ENCODE measurements around the gene GALNT14. TPM values are rescaled to one million over a fixed set of nuclear protein-coding genes. Genes with fewer than 3 reads are reported as not detected.

The GALNT14 gene
- total and polyA plus RNA-seq, 2 donors (not counting 1 experiment from before 2014, with no cell fraction given), result 3.1 to 6.2 TPM

GRCh38 chr2:31067259-31067658 is 71.0 kb downstream of the GALNT14 start:
- Histone ChIP-seq H3K27me3 (replicated peaks in 1 of 4; ENCODE audit: control extremely low read depth in 1 of 4, control insufficient read depth in 3 of 4, insufficient read depth in 4 of 4, low read length in 3 of 4) (no peaks in the 10 kb centered on the region), H3K36me3 (replicated peaks in 1 of 2; ENCODE audit: control extremely low read depth in 1 of 2, control insufficient read depth in 1 of 2, extremely low read depth in 1 of 2, insufficient read depth in 2 of 2, low read length in 1 of 2) (no peaks in the 10 kb centered on the region), H4K20me1 (ENCODE audit: control insufficient read depth, insufficient read depth, low read length, poor library complexity, severe bottlenecking) (no peaks in the 10 kb centered on the region), H3K4me1 (ENCODE audit: control insufficient read depth in 2 of 2, insufficient read depth in 2 of 2, low read length in 2 of 2) (no peaks in the 10 kb centered on the region), H3K9ac (ENCODE audit: low read length) (no peak overlapping the region), H3K27ac (ENCODE audit: low read length in 2 of 2) (no peak overlapping the region), H3K4me3 (ENCODE audit: control extremely low read depth in 1 of 5, extremely low read depth in 1 of 5, insufficient read depth in 1 of 5, low read depth in 2 of 5, low read length in 4 of 5) (no peak overlapping the region), H3K4me2 (replicated peaks; ENCODE audit: low read depth, low read length, poor library complexity, severe bottlenecking) (no peak overlapping the region), H2AFZ (ENCODE audit: insufficient read depth, low read depth, low read length, poor library complexity, severe bottlenecking) (no peak overlapping the region), H3K9me3 (ENCODE audit: control extremely low read depth in 1 of 3, control insufficient read depth in 2 of 3, insufficient read depth in 1 of 3, low read length in 2 of 3) (no peaks in the 10 kb centered on the region), H3K79me2 (ENCODE audit: control insufficient read depth, insufficient read depth, low read length) (no peaks in the 10 kb centered on the region)
- intact Hi-C loops (cut with micrococcal nuclease), result no loop called here
- ChIA-PET POLR2A (no interaction called here), CTCF (no interaction called here)
- no peak overlapping the region for H3K4me3 Mint-ChIP-seq
- TF ChIP-seq EZH2 (IDR thresholded peaks at IDR 0.05; ENCODE audit: borderline replicate concordance, insufficient read depth, low read depth, low read length, poor library complexity, severe bottlenecking) (no peak), CTCF (IDR thresholded peaks at IDR 0.05) (no peak)
- no peaks in the 10 kb centered on the region for H3K9me3 Mint-ChIP-seq (ENCODE audit: insufficient read depth)
- ATAC-seq (ENCODE audit: low read depth), result no peak
- no peaks in the 10 kb centered on the region for H3K27me3 Mint-ChIP-seq
- H3K27ac Mint-ChIP-seq, result no peak overlapping the region
- 96% methylated on average over 8 of the region's 8 CpGs for WGBS (ENCODE audit: insufficient coverage)
- H3K4me1 Mint-ChIP-seq, result no peaks in the 10 kb centered on the region
- DNase-seq, result no peak

GRCh38 chr2:31066551-31066950 is 71.7 kb downstream of the GALNT14 start:
- H3K4me1 Mint-ChIP-seq, result no peaks in the 10 kb centered on the region
- Histone ChIP-seq H3K4me1 (ENCODE audit: control insufficient read depth in 2 of 2, insufficient read depth in 2 of 2, low read length in 2 of 2) (no peaks in the 10 kb centered on the region), H3K79me2 (ENCODE audit: control insufficient read depth, insufficient read depth, low read length) (no peaks in the 10 kb centered on the region), H2AFZ (ENCODE audit: insufficient read depth, low read depth, low read length, poor library complexity, severe bottlenecking) (no peak overlapping the region), H3K9me3 (ENCODE audit: control extremely low read depth in 1 of 3, control insufficient read depth in 2 of 3, insufficient read depth in 1 of 3, low read length in 2 of 3) (no peaks in the 10 kb centered on the region), H3K36me3 (replicated peaks in 1 of 2; ENCODE audit: control extremely low read depth in 1 of 2, control insufficient read depth in 1 of 2, extremely low read depth in 1 of 2, insufficient read depth in 2 of 2, low read length in 1 of 2) (no peaks in the 10 kb centered on the region), H3K27ac (ENCODE audit: low read length in 2 of 2) (no peak overlapping the region), H4K20me1 (ENCODE audit: control insufficient read depth, insufficient read depth, low read length, poor library complexity, severe bottlenecking) (no peaks in the 10 kb centered on the region), H3K4me3 (ENCODE audit: control extremely low read depth in 1 of 5, extremely low read depth in 1 of 5, insufficient read depth in 1 of 5, low read depth in 2 of 5, low read length in 4 of 5) (no peak overlapping the region), H3K9ac (ENCODE audit: low read length) (no peak overlapping the region), H3K27me3 (replicated peaks in 1 of 4; ENCODE audit: control extremely low read depth in 1 of 4, control insufficient read depth in 3 of 4, insufficient read depth in 4 of 4, low read length in 3 of 4) (no peaks in the 10 kb centered on the region), H3K4me2 (replicated peaks; ENCODE audit: low read depth, low read length, poor library complexity, severe bottlenecking) (no peak overlapping the region)
- H3K9me3 Mint-ChIP-seq (ENCODE audit: insufficient read depth), result no peaks in the 10 kb centered on the region
- POLR2A ChIA-PET, result no interaction called here
- H3K27ac Mint-ChIP-seq, result no peak overlapping the region
- no peak for ATAC-seq (ENCODE audit: low read depth)
- intact Hi-C loops (cut with micrococcal nuclease), result no loop called here
- no peak for TF ChIP-seq EZH2 (IDR thresholded peaks at IDR 0.05; ENCODE audit: borderline replicate concordance, insufficient read depth, low read depth, low read length, poor library complexity, severe bottlenecking)
- no peak for TF ChIP-seq CTCF (IDR thresholded peaks at IDR 0.05)
- H3K4me3 Mint-ChIP-seq, result no peak overlapping the region
- no peak for DNase-seq
- WGBS (ENCODE audit: insufficient coverage), result 91% methylated on average over 6 of the region's 6 CpGs
- no peaks in the 10 kb centered on the region for H3K27me3 Mint-ChIP-seq
- CTCF ChIA-PET, result no interaction called here

Data from B cell (primary cell).